SU-DHL-6 (cell line): ENCODE data around the gene SLPI.

ENCODE experiments used
- H2AFZ ChIP-seq: fragments of 200-600 bp; sonication (generic); 2 replicates; pipeline ENCODE4 v1.6.1; 2014; ENCODE audit warnings: low read depth, mild to moderate bottlenecking, moderate library complexity, mixed read lengths, antibody characterized with exemption, low read length; ENCODE audit not compliant: severe bottlenecking
- H3F3A ChIP-seq: fragments of 200-600 bp; shearing (Covaris generic); 2 replicates; pipeline ENCODE4 v1.6.0; 2016; ENCODE audit warnings: antibody characterized with exemption, mild to moderate bottlenecking; ENCODE audit not compliant: insufficient read depth
- H3K27ac ChIP-seq: fragments of 200-600 bp; sonication (generic); 2 replicates; pipeline ENCODE4 v1.5.1; 2016; ENCODE audit warnings: low read depth, mild to moderate bottlenecking, low read length, moderate library complexity, mixed read lengths
- H3K27me3 ChIP-seq: fragments of 200-600 bp; sonication (generic), shearing (Covaris generic); 2 replicates; pipeline ENCODE4 v1.6.0; 2014; ENCODE audit warnings: mild to moderate bottlenecking, low read length
- H3K36me3 ChIP-seq: fragments of 200-600 bp; sonication (generic); 2 replicates; pipeline ENCODE4 v1.6.1; 2014; ENCODE audit warnings: mild to moderate bottlenecking, low read length, mixed read lengths
- H3K4me2 ChIP-seq: fragments of 300-600, 200-600 bp; shearing (Covaris generic), sonication (generic); 2 replicates; pipeline ENCODE4 v1.6.0; 2014; ENCODE audit warnings: low read length, low read depth, mild to moderate bottlenecking; ENCODE audit not compliant: poor library complexity, severe bottlenecking
- H3K4me3 ChIP-seq: fragments of 200-600 bp; sonication (generic); 2 replicates; pipeline ENCODE4 v1.5.1; 2014; ENCODE audit warnings: antibody characterized with exemption, low read length, mild to moderate bottlenecking, mixed read lengths; ENCODE audit not compliant: insufficient read depth, poor library complexity, severe bottlenecking
- H3K79me2 ChIP-seq: fragments of 200-600 bp; sonication (generic); 2 replicates; pipeline ENCODE4 v1.6.1; 2014; ENCODE audit warnings: mild to moderate bottlenecking, low read length, moderate library complexity; ENCODE audit not compliant: insufficient read depth
- H3K9ac ChIP-seq: fragments of 200-600 bp; sonication (generic); 2 replicates; pipeline ENCODE4 v1.7.0; 2014; ENCODE audit warnings: mild to moderate bottlenecking, low read length
- H3K9me2 ChIP-seq: fragments of 200-600 bp; sonication (generic); replicated peaks from 2 replicates; pipeline ENCODE4 v1.6.1; 2014; ENCODE audit warnings: low read length; ENCODE audit not compliant: insufficient read depth
- H3K9me3 ChIP-seq: fragments of 200-600 bp; sonication (generic); 2 replicates; pipeline ENCODE4 v1.6.1; 2014; ENCODE audit warnings: low read length, mixed read lengths; ENCODE audit not compliant: insufficient read depth
- H4K20me1 ChIP-seq: fragments of 200-600 bp; sonication (generic); 2 replicates; pipeline ENCODE4 v1.6.1; 2014; ENCODE audit warnings: low read depth, mild to moderate bottlenecking, antibody characterized with exemption, low read length, moderate library complexity, mixed read lengths
- EZH2phosphoT487 ChIP-seq: fragments of 200-600 bp; sonication (generic), shearing (Covaris generic); conservative IDR thresholded peaks from 2 replicates; pipeline ENCODE4 v1.6.1; 2018; ENCODE audit warnings: mild to moderate bottlenecking, antibody characterized with exemption, low read length, moderate library complexity, mixed read lengths
- TF ChIP-seq, protein P1 (sequence below): fragments of 200-600 bp; sonication (generic); IDR thresholded peaks from one replicate; pipeline ENCODE4 v1.5.1; 2017; ENCODE audit warnings: antibody characterized with exemption, mild to moderate bottlenecking, low read length, moderate library complexity; ENCODE audit not compliant: insufficient read depth, poor library complexity, severe bottlenecking

SLPI gene

DNA sequence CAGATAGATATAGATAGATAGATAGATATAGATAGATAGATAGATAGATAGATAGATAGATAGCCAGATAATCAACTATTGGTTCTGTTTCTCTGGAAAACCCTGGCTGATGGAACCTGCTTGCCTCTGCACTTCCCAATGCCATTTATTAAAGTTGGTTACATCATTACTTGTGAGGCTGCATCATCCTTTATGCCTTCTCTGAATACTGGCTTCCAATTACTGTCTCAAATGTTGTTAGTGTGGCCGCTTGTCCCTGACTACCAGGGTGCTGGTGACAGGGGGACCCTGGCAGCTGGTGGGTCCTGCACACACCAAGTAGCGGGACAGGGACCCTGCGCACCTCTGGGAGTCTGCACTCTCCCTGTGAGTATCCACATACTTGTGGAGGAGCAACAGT is 3.9 kb upstream of the SLPI start:
- Histone ChIP-seq H3K27me3 (0 out of 2 replicates have a peak, but pooled peaks cover 3% of the 10 kb centered on the region), H3K27ac (no peak overlapping the region), H2AFZ (no peak overlapping the region), H3K4me2 (no peak overlapping the region), H3K9me2 (no peaks in the 10 kb centered on the region), H4K20me1 (no peaks in the 10 kb centered on the region), H3K4me3 (no peak overlapping the region), H3K9me3 (no peaks in the 10 kb centered on the region), H3F3A (no peaks in the 10 kb centered on the region), H3K79me2 (no peaks in the 10 kb centered on the region), H3K36me3 (no peaks in the 10 kb centered on the region), H3K9ac (no peak overlapping the region)
- TF ChIP-seq, protein P1, sequence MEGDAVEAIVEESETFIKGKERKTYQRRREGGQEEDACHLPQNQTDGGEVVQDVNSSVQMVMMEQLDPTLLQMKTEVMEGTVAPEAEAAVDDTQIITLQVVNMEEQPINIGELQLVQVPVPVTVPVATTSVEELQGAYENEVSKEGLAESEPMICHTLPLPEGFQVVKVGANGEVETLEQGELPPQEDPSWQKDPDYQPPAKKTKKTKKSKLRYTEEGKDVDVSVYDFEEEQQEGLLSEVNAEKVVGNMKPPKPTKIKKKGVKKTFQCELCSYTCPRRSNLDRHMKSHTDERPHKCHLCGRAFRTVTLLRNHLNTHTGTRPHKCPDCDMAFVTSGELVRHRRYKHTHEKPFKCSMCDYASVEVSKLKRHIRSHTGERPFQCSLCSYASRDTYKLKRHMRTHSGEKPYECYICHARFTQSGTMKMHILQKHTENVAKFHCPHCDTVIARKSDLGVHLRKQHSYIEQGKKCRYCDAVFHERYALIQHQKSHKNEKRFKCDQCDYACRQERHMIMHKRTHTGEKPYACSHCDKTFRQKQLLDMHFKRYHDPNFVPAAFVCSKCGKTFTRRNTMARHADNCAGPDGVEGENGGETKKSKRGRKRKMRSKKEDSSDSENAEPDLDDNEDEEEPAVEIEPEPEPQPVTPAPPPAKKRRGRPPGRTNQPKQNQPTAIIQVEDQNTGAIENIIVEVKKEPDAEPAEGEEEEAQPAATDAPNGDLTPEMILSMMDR = no peak
- TF ChIP-seq EZH2phosphoT487 = no peak

DNA sequence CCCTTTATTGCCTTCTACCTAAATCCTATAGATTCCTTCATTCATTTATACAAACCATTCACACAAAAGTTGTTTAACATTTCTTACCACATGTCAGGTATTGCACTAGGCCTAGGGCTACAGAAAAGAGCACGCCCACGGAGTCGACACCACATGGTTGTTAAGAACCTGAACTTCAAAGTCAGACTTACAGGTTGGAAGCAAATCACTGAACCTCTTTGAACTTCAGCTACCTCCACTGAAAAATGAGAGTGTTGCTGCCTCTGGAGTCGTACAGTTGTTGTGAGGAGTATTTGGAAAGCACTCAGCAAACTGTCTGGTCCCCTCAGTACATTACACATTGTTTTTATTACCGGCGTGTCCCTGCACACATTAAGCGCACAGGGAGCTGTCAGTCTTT is 3.3 kb upstream of the SLPI start:
- Histone ChIP-seq H3K4me2 (no peak overlapping the region), H3K27ac (no peak overlapping the region), H2AFZ (no peak overlapping the region), H3K79me2 (no peaks in the 10 kb centered on the region), H3K9ac (no peak overlapping the region), H3K9me2 (no peaks in the 10 kb centered on the region), H4K20me1 (no peaks in the 10 kb centered on the region), H3F3A (no peaks in the 10 kb centered on the region), H3K9me3 (no peaks in the 10 kb centered on the region), H3K36me3 (no peaks in the 10 kb centered on the region), H3K4me3 (no peak overlapping the region), H3K27me3 (0 out of 2 replicates have a peak, but pooled peaks cover under 1% of the 10 kb centered on the region)
- TF ChIP-seq EZH2phosphoT487 = no peak
- TF ChIP-seq, protein P1 = no peak

DNA sequence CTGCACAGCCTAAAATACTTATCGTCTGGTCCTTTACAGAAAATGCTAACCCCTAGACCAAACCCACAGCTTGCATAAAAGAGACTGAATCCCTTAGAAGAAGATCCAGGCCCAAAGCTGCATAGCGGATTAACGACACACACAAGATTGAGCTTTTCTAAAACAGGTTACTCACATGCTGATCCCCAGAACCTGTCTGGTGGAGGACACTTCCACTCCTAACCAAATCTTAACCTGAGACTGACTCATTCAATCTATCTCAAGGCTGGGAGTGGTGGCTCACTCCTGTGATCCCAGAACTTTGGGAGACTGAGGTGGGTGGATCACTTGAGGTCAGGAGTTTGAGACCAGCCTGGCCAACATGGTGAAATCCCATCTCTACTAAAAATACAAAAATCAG is 2.8 kb upstream of the SLPI start:
- Histone ChIP-seq H2AFZ (no peak overlapping the region), H3K9ac (no peak overlapping the region)
- no peak for TF ChIP-seq EZH2phosphoT487
- TF ChIP-seq, protein P1 = no peak

GRCh38 chr20:45253261-45253660 is 1.1 kb downstream of the SLPI start:
- no peaks in the 10 kb centered on the region for H3K79me2 ChIP-seq
- no peaks in the 10 kb centered on the region for H3K36me3 ChIP-seq
- peaks cover 3% of the 10 kb centered on the region; the same call in 1 of the 2 replicates for H3K27me3 ChIP-seq
- no peaks in the 10 kb centered on the region for H3K9me3 ChIP-seq
- no peak overlapping the region for H3K9ac ChIP-seq
- no peak overlapping the region for H2AFZ ChIP-seq
- no peak overlapping the region for H3K27ac ChIP-seq
- H3F3A ChIP-seq = no peaks in the 10 kb centered on the region
- no peak overlapping the region for H3K4me3 ChIP-seq
- TF ChIP-seq, protein P1 = no peak
- no peak for TF ChIP-seq EZH2phosphoT487
- no peaks in the 10 kb centered on the region for H4K20me1 ChIP-seq
- H3K9me2 ChIP-seq = no peaks in the 10 kb centered on the region
- no peak overlapping the region for H3K4me2 ChIP-seq

More for the DNA sequence above, 2.8 kb upstream of the SLPI start:
- H3K4me3 ChIP-seq = no peak overlapping the region
- H3F3A ChIP-seq = no peaks in the 10 kb centered on the region
- H3K4me2 ChIP-seq = no peak overlapping the region
- H3K27ac ChIP-seq = no peak overlapping the region
- no peaks in the 10 kb centered on the region for H4K20me1 ChIP-seq
- H3K36me3 ChIP-seq = no peaks in the 10 kb centered on the region
- no peaks in the 10 kb centered on the region for H3K9me2 ChIP-seq
- H3K9me3 ChIP-seq = no peaks in the 10 kb centered on the region
- no peaks in the 10 kb centered on the region for H3K27me3 ChIP-seq
- no peaks in the 10 kb centered on the region for H3K79me2 ChIP-seq
